HG03064 (cell line): ENCODE data around the gene ZNRF3.

Experiments used
- ATAC-seq: cut with Tn5 transposase; IDR thresholded peaks from one replicate; pipeline ENCODE4 v1.9.1; 2021; ENCODE audit warnings: low read depth; ENCODE audit not compliant: unreplicated experiment

ZNRF3 gene

GRCh38 chr22:28978863-28979796, 95.8 kb downstream of the ZNRF3 start:
- no peak for ATAC-seq

- ATAC-seq = no peak
These were observed 97.0 kb downstream of the ZNRF3 start for GRCh38 chr22:28980326-28980725.

GRCh38 chr22:28981818-28982499, 98.6 kb downstream of the ZNRF3 start:
- no peak for ATAC-seq

- ATAC-seq = no peak
These were observed 99.8 kb downstream of the ZNRF3 start for GRCh38 chr22:28983190-28983589.

- ATAC-seq = no peak
These were observed 100.5 kb downstream of the ZNRF3 start for GRCh38 chr22:28983788-28984441.

- no peak for ATAC-seq
These were observed 101.2 kb downstream of the ZNRF3 start for GRCh38 chr22:28984482-28985158.

- ATAC-seq = no peak
These were observed 102.4 kb downstream of the ZNRF3 start for GRCh38 chr22:28985581-28986290.

GRCh38 chr22:28986366-28986765, 103.0 kb downstream of the ZNRF3 start:
- no peak for ATAC-seq

- no peak for ATAC-seq
These were observed 105.1 kb downstream of the ZNRF3 start for GRCh38 chr22:28988457-28988856.

GRCh38 chr22:28989035-28989464, 105.7 kb downstream of the ZNRF3 start:
- no peak for ATAC-seq

GRCh38 chr22:28989484-28989883, 106.1 kb downstream of the ZNRF3 start:
- ATAC-seq = no peak

GRCh38 chr22:28989912-28990311, 106.5 kb downstream of the ZNRF3 start:
- no peak for ATAC-seq

- ATAC-seq = no peak
These were observed 109.4 kb downstream of the ZNRF3 start for GRCh38 chr22:28992565-28993356.

GRCh38 chr22:28994522-28994921, 111.2 kb downstream of the ZNRF3 start:
- no peak for ATAC-seq

- ATAC-seq = no peak
These were observed 112.2 kb downstream of the ZNRF3 start for GRCh38 chr22:28995551-28995950.

GRCh38 chr22:28997342-28997741, 114.0 kb downstream of the ZNRF3 start:
- ATAC-seq = no peak

- no peak for ATAC-seq
These were observed 115.3 kb downstream of the ZNRF3 start for GRCh38 chr22:28998681-28999080.

- ATAC-seq = no peak
These were observed 116.1 kb downstream of the ZNRF3 start for GRCh38 chr22:28999510-28999909.

- ATAC-seq = no peak
These were observed 116.7 kb downstream of the ZNRF3 start for GRCh38 chr22:28999919-29000556.
